SK-N-SH treated with all-trans-retinoic acid at 6 μM for 48 hours (cell line): ENCODE data around the gene FOXL3.

Source experiments
- ARNTL ChIP-seq: fragments of 450-650 bp; formaldehyde crosslinking; IDR thresholded peaks from 2 replicates; pipeline ENCODE4 v1.5.0; 2020; ENCODE audit warnings: low read depth, mild to moderate bottlenecking, moderate library complexity, borderline replicate concordance
- CSRNP3 ChIP-seq: fragments of 250-450 bp; sonication (Bioruptor Pico); IDR thresholded peaks from 2 replicates; pipeline ENCODE4 v1.5.1; 2021; ENCODE audit warnings: mild to moderate bottlenecking, moderate library complexity
- ESRRG ChIP-seq: fragments of 250-450 bp; sonication (Bioruptor Pico); IDR thresholded peaks from 2 replicates; pipeline ENCODE4 v1.6.1; 2021; ENCODE audit warnings: mild to moderate bottlenecking
- RARB ChIP-seq: fragments of 250-450 bp; sonication (Bioruptor Pico); IDR thresholded peaks from 2 replicates; pipeline ENCODE4 v1.8.0; 2021; ENCODE audit warnings: mild to moderate bottlenecking, moderate library complexity
- TSHZ2 ChIP-seq: fragments of 250-450 bp; sonication (Bioruptor Pico); IDR thresholded peaks from 2 replicates; pipeline ENCODE4 v1.5.0; 2020; ENCODE audit warnings: mild to moderate bottlenecking, moderate library complexity
- ZFP3 ChIP-seq: fragments of 250-450 bp; sonication (Bioruptor Pico); IDR thresholded peaks from 2 replicates; pipeline ENCODE4 v1.5.0; 2020; ENCODE audit warnings: mild to moderate bottlenecking, moderate library complexity
- ZFP30 ChIP-seq: fragments of 450-650 bp; formaldehyde crosslinking; IDR thresholded peaks from 2 replicates; pipeline ENCODE4 v1.5.0; 2022; ENCODE audit warnings: mild to moderate bottlenecking, moderate library complexity
- ZNF565 ChIP-seq: fragments of 450-650 bp; formaldehyde crosslinking; conservative IDR thresholded peaks from 2 replicates; pipeline ENCODE4 v1.5.0; 2020; ENCODE audit warnings: low read depth, mild to moderate bottlenecking, moderate library complexity
- ZNF70 ChIP-seq: fragments of 450-650 bp; formaldehyde crosslinking; IDR thresholded peaks from 2 replicates; pipeline ENCODE4 v1.5.0; 2020; ENCODE audit warnings: mild to moderate bottlenecking, moderate library complexity
- ZNF8 ChIP-seq: fragments of 450-650 bp; formaldehyde crosslinking; IDR thresholded peaks from 2 replicates; pipeline ENCODE4 v1.5.0; 2020; ENCODE audit warnings: mild to moderate bottlenecking, moderate library complexity
- TF ChIP-seq, protein P1 (sequence below): fragments of 250-450 bp; sonication (Bioruptor Pico); IDR thresholded peaks from 2 replicates; pipeline ENCODE4 v1.5.1; 2020; ENCODE audit warnings: low read depth, mild to moderate bottlenecking, moderate library complexity
- TF ChIP-seq, protein P2 (sequence below): fragments of 250-450 bp; sonication (Bioruptor Pico); IDR thresholded peaks from 2 replicates; pipeline ENCODE4 v1.8.0; 2020; ENCODE audit warnings: mild to moderate bottlenecking, moderate library complexity, borderline replicate concordance

DNA sequence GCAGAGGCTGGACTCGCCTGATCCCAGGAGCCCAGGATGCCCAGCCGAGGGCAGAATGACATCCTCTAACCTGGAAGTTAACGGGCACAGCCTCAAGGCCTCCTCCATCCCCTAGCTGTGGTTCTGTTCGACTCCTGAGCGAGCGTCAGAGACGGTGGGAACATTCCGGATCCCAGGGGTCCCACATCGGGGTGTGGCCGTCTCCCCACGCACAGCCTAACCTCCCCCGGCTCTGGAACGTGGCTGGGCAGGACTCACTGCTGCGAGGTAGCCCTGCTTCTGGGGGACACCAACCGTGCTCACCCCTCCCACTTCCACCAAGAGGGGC is 8.4 kb downstream of the FOXL3 start:
- TF ChIP-seq ZFP3 (no peak), ZNF70 (CRISPR knock-in tag) (no peak), ARNTL (no peak), RARB (no peak), ESRRG (CRISPR knock-in tag) (no peak), TSHZ2 (no peak), CSRNP3 (no peak), ZNF565 (CRISPR knock-in tag) (no peak), ZNF8 (CRISPR knock-in tag) (no peak), ZFP30 (CRISPR knock-in tag) (no peak)
- TF ChIP-seq, protein P1, sequence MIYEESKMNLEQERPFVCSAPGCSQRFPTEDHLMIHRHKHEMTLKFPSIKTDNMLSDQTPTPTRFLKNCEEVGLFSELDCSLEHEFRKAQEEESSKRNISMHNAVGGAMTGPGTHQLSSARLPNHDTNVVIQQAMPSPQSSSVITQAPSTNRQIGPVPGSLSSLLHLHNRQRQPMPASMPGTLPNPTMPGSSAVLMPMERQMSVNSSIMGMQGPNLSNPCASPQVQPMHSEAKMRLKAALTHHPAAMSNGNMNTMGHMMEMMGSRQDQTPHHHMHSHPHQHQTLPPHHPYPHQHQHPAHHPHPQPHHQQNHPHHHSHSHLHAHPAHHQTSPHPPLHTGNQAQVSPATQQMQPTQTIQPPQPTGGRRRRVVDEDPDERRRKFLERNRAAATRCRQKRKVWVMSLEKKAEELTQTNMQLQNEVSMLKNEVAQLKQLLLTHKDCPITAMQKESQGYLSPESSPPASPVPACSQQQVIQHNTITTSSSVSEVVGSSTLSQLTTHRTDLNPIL = no peak
- TF ChIP-seq, protein P2, sequence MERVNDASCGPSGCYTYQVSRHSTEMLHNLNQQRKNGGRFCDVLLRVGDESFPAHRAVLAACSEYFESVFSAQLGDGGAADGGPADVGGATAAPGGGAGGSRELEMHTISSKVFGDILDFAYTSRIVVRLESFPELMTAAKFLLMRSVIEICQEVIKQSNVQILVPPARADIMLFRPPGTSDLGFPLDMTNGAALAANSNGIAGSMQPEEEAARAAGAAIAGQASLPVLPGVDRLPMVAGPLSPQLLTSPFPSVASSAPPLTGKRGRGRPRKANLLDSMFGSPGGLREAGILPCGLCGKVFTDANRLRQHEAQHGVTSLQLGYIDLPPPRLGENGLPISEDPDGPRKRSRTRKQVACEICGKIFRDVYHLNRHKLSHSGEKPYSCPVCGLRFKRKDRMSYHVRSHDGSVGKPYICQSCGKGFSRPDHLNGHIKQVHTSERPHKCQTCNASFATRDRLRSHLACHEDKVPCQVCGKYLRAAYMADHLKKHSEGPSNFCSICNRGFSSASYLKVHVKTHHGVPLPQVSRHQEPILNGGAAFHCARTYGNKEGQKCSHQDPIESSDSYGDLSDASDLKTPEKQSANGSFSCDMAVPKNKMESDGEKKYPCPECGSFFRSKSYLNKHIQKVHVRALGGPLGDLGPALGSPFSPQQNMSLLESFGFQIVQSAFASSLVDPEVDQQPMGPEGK (CRISPR knock-in tag) = no peak
